Stomach (tissue), 9 donors: Measurements from ENCODE around the gene ANAPC2. TPM values are rescaled to one million over a fixed set of nuclear protein-coding genes. Genes with fewer than 3 reads are reported as not detected.
A peak's percentile ranks its signal among the peaks of the same experiment; 100 is the strongest.

ENCODE experiments used
- DNase-seq, 2 donors: peaks; one replicate each; pipeline versions ENCODE4 v3.0.0 to v3.0.0-alpha.2; 2013 to 2019
- H3K27ac ChIP-seq, 5 donors: fragments of 200-600 bp in 4 of 5; sonication (generic) in 4 of 5; one replicate each; pipeline ENCODE4 v1.5.1; 2013 to 2019; ENCODE audit warnings: mild to moderate bottlenecking in 1 of 5, moderate library complexity in 1 of 5
- H3K27me3 ChIP-seq, 3 donors: fragments of 200-600 bp; sonication (generic); one replicate each; pipeline ENCODE4 v1.5.1; 2017 to 2019; ENCODE audit warnings: mixed run types in 1 of 3
- H3K36me3 ChIP-seq, 4 donors: fragments of 200-600 bp; sonication (generic); 1 replicate in 3 of 4; 2 replicates in 1 of 4; pipeline ENCODE4 v1.5.1; 2016 to 2019
- H3K4me1 ChIP-seq, 4 donors: fragments of 200-600 bp; sonication (generic); one replicate each; pipeline ENCODE4 v1.5.1; 2016 to 2019
- H3K4me3 ChIP-seq, 4 donors: fragments of 200-600 bp; sonication (generic) in 3 of 4; one replicate each; pipeline ENCODE4 v1.5.1; 2016 to 2019; ENCODE audit warnings: mild to moderate bottlenecking in 1 of 4
- H3K9me3 ChIP-seq, 4 donors: fragments of 200-600 bp; sonication (generic); one replicate each; pipeline ENCODE4 v1.5.1; 2016 to 2019
- EP300 ChIP-seq: sonication (generic); formaldehyde crosslinking; IDR thresholded peaks from one replicate; pipeline ENCODE4 v1.6.1; 2017; ENCODE audit warnings: antibody characterized with exemption
- POLR2A ChIP-seq, 4 donors: fragments of 450-650 bp; IDR thresholded peaks; one replicate each; pipeline ENCODE4 v1.6.1; 2016; ENCODE audit warnings: antibody characterized with exemption in 4 of 4, control low read depth in 2 of 4, mild to moderate bottlenecking in 1 of 4, moderate library complexity in 1 of 4
- POLR2AphosphoS5 ChIP-seq, 3 donors: sonication (generic); formaldehyde crosslinking; IDR thresholded peaks; one replicate each; pipeline ENCODE4 v1.6.1; 2016; ENCODE audit warnings: antibody characterized with exemption in 3 of 3
- WGBS, 5 donors: extraction: QIAGEN DNeasy Blood & Tissue Kit in 3 of 5; methylation state at CpG; one replicate each; pipeline versions ENCODE4 v1.1.5 to v1.1.7; 2013 to 2018; 5-methylcytosine and 5-hydroxymethylcytosine counted together
- intact Hi-C: fragments of 100-400 bp; cut with DNase I; formaldehyde crosslinking; loops from one replicate; pipeline ENCODE4 v1.15.1; 2023; ENCODE audit warnings: low total_unique reads
- polyA plus RNA-seq, 3 donors: library from polyadenylated mRNA; stranded (reverse); fragments of 200-250 nt; gene quantifications; one replicate each; pipeline ENCODE4 v1.2.3, GENCODE V29; 2013
- total RNA-seq, 5 donors: library from RNA; depleted of rRNA; stranded (reverse); fragments of >200 nt; gene quantifications; one replicate each; pipeline versions ENCODE4 v1.1.0 to v1.2.3, GENCODE V29; 2014 to 2016
- TF ChIP-seq, protein P1 (sequence below), 7 experiments: fragments of 450-650 bp in 4 of 7; fragments of 200-600 bp in 3 of 7; sonication (generic) in 3 of 7; IDR thresholded peaks; one replicate each; pipeline ENCODE4 v1.5.1; 2016 to 2019; ENCODE audit warnings: antibody characterized with exemption in 7 of 7, control low read depth in 2 of 7, mild to moderate bottlenecking in 1 of 7
- donor health status: healthy with polysubstance abuse.
- donor health status: Bipolar disorder and iron deficiency.
- donor health status: healthy.

ANAPC2 gene
- total and polyA plus RNA-seq, 8 donors, result 26.1 to 147 (median 41.8) TPM

DNA sequence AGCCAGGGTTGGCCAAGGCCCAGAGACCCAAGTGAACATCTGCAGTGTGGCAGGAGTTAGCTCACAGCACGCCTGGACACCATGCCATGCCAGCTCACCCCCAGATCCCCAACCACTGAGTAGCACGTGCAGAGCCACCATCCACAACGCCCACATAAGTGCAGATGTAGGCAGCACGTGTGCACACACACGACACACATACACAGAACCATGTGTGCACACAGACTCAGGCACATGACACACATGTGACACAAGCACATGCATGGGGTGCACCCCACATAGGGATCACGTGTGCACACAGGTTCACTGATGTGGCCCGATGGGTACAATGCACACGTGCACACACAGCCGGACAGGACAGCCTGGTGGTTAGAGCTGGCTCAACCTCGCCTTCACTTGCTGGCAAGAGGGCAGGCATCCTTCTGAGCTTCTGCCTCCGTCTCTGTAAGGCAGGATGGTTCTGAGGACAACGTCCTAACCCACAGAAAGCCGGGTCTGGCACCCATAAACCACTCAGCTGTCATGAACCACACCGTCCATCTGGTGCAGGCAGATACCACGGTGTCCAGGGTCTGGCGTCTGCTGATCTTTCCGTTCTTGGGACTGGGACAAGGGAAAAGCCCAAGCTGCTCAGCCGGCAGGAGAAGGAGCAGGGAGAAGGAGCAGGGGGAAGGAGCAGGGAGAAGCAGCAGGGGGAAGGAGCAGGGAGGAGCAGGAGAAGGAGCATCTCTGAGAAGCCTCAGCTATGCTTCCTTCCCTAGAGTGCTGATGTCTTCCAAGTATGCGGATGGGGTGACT, 30.5 kb downstream of the ANAPC2 start:
- DNase-seq, result no peak
- H3K9me3 ChIP-seq, result no peaks in the 10 kb centered on the region
- TF ChIP-seq, protein P1, sequence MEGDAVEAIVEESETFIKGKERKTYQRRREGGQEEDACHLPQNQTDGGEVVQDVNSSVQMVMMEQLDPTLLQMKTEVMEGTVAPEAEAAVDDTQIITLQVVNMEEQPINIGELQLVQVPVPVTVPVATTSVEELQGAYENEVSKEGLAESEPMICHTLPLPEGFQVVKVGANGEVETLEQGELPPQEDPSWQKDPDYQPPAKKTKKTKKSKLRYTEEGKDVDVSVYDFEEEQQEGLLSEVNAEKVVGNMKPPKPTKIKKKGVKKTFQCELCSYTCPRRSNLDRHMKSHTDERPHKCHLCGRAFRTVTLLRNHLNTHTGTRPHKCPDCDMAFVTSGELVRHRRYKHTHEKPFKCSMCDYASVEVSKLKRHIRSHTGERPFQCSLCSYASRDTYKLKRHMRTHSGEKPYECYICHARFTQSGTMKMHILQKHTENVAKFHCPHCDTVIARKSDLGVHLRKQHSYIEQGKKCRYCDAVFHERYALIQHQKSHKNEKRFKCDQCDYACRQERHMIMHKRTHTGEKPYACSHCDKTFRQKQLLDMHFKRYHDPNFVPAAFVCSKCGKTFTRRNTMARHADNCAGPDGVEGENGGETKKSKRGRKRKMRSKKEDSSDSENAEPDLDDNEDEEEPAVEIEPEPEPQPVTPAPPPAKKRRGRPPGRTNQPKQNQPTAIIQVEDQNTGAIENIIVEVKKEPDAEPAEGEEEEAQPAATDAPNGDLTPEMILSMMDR (IDR thresholded peaks at IDR 0.05), result no peak
- no peak for TF ChIP-seq POLR2A (IDR thresholded peaks at IDR 0.05)
- TF ChIP-seq EP300, result no peak
- TF ChIP-seq POLR2AphosphoS5 (IDR thresholded peaks at IDR 0.05), result no peak
- 60 to 65% (median 62%) methylated on average over 14 to 19 of the region's 19 CpGs for WGBS, 5 donors
- no peak overlapping the region for H3K4me3 ChIP-seq
- H3K27ac ChIP-seq, result no peak overlapping the region
- intact Hi-C loops, result no loop called here
- H3K4me1 ChIP-seq, result peaks cover 19 to 37% (median 29%) of the 10 kb centered on the region in 4 donors
- no peaks in the 10 kb centered on the region for H3K36me3 ChIP-seq
- H3K27me3 ChIP-seq, result peaks cover 23 to 94% (median 78%) of the 10 kb centered on the region in 3 donors

DNA sequence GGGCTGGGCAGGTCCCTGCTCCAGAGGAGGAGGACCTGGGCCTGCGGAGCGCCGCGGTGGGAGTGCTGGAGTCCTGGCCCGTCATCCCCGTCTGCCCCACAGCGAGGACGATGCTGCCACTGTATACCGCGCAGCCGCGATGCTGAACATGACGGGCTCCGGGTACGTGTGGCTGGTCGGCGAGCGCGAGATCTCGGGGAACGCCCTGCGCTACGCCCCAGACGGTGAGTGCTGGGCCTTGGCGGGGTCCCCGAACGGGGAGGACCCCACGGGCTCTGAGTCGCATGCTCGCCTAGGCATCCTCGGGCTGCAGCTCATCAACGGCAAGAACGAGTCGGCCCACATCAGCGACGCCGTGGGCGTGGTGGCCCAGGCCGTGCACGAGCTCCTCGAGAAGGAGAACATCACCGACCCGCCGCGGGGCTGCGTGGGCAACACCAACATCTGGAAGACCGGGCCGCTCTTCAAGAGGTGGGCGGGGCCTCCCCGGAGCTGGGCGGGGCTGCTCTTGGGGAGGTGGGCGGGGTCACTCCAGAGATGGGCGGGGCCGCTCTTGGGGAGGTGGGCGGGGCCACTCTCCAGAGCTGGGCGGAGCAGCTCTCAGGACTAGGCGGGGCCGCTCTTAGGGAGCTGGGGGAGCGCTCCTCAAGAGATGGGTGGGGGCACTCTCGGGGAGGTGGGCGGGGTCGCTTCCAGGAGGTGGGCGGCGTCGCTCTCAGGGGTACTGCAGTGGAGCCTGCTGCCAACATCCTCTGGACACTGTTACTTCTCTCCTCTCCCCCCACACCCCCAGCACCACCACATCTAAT, 31.6 kb downstream of the ANAPC2 start:
- Histone ChIP-seq H3K27ac (no peak overlapping the region), H3K36me3 (no peaks in the 10 kb centered on the region), H3K4me1 (peaks cover 8 to 26% (median 19%) of the 10 kb centered on the region in 4 donors), H3K9me3 (no peaks in the 10 kb centered on the region), H3K27me3 (peaks cover 23 to 83% (median 67%) of the 10 kb centered on the region in 3 donors), H3K4me3 (peak overlapping the region in 3 of 4 donors; percentile 14 to 37 (median 20))
- intact Hi-C loops, result no loop called here
- TF ChIP-seq POLR2A (IDR thresholded peaks at IDR 0.05) (no peak), EP300 (no peak), POLR2AphosphoS5 (IDR thresholded peaks at IDR 0.05) (no peak)
- TF ChIP-seq, protein P1 (IDR thresholded peaks at IDR 0.05), result no peak
- DNase-seq, result peak; percentile 46 to 54
- WGBS, 5 donors, result 1 to 5% (median 4%) methylated on average over 36 to 65 of the region's 65 CpGs

DNA sequence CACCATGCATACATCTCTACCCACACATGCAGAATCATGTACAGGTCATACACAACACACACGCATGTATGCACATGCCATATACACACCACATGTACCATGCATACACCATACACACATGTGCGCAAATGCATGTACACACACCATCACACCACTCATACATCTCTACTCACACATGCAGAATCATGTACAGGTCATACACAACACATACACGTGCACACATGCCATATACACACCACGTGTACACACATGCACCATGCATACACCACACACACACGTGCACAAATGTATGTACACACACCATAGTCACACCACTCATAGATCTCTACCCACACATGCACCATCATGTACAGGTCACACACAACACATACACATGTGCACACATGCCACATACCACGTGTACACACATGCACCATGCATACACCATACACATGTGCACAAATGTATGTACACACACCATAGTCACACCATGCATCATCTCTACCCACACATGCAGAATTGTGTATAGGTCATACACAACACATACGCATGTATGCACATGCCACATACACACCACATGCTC, 35.4 kb downstream of the ANAPC2 start:
- Histone ChIP-seq H3K9me3 (peaks cover 0 to 3% (median 0%) of the 10 kb centered on the region in 4 donors), H3K27me3 (peaks cover 5 to 66% (median 32%) of the 10 kb centered on the region in 3 donors), H3K36me3 (no peaks in the 10 kb centered on the region), H3K4me3 (no peak overlapping the region), H3K27ac (no peak overlapping the region), H3K4me1 (peaks cover 6 to 11% (median 9%) of the 10 kb centered on the region in 4 donors)
- 89 to 94% (median 91%) methylated on average over 7 of the region's 7 CpGs for WGBS, 5 donors
- intact Hi-C loops, result no loop called here
- DNase-seq, result no peak
- TF ChIP-seq EP300 (no peak), POLR2A (IDR thresholded peaks at IDR 0.05) (no peak), POLR2AphosphoS5 (IDR thresholded peaks at IDR 0.05) (no peak)
- TF ChIP-seq, protein P1 (IDR thresholded peaks at IDR 0.05), result no peak
